Measurements from ENCODE around the gene DDR2.

Gene DDR2

GRCh38 chr1:162709132-162709860 lies 77.0 kb downstream of the DDR2 start:
- Mint-ChIP-seq H3K36me3 (ENCODE audit: low read depth) (no peaks in the 10 kb centered on the region), H3K27ac (no peak overlapping the region), H3K4me3 (no peak overlapping the region), H3K27me3 (no peaks in the 10 kb centered on the region), H3K9me3 (no peaks in the 10 kb centered on the region), H3K4me1 (no peaks in the 10 kb centered on the region)
- no peak for ATAC-seq
- DNase-seq: no peak

- H3K27me3 Mint-ChIP-seq: no peaks in the 10 kb centered on the region
- H3K36me3 Mint-ChIP-seq (ENCODE audit: low read depth): no peaks in the 10 kb centered on the region
- no peak for ATAC-seq
- H3K9me3 Mint-ChIP-seq: no peaks in the 10 kb centered on the region
- DNase-seq: no peak
- no peak overlapping the region for H3K27ac Mint-ChIP-seq
- H3K4me3 Mint-ChIP-seq: no peak overlapping the region
- no peaks in the 10 kb centered on the region for H3K4me1 Mint-ChIP-seq
Observed at GRCh38 chr1:162709870-162710269, 77.6 kb downstream of the DDR2 start.

- no peak for ATAC-seq
- no peak for DNase-seq
- no peak overlapping the region for H3K4me3 Mint-ChIP-seq
- no peaks in the 10 kb centered on the region for H3K36me3 Mint-ChIP-seq (ENCODE audit: low read depth)
- H3K4me1 Mint-ChIP-seq: no peaks in the 10 kb centered on the region
- no peaks in the 10 kb centered on the region for H3K9me3 Mint-ChIP-seq
- H3K27ac Mint-ChIP-seq: no peak overlapping the region
- peaks cover 2% of the 10 kb centered on the region for H3K27me3 Mint-ChIP-seq
Observed at GRCh38 chr1:162710345-162710744, 78.1 kb downstream of the DDR2 start.

GRCh38 chr1:162710780-162711465 lies 78.7 kb downstream of the DDR2 start:
- no peak for ATAC-seq
- peaks cover 3% of the 10 kb centered on the region for H3K27me3 Mint-ChIP-seq
- no peak overlapping the region for H3K27ac Mint-ChIP-seq
- DNase-seq: no peak
- no peaks in the 10 kb centered on the region for H3K9me3 Mint-ChIP-seq
- no peak overlapping the region for H3K4me3 Mint-ChIP-seq
- no peaks in the 10 kb centered on the region for H3K4me1 Mint-ChIP-seq
- H3K36me3 Mint-ChIP-seq (ENCODE audit: low read depth): no peaks in the 10 kb centered on the region

GRCh38 chr1:162712317-162713029 lies 80.2 kb downstream of the DDR2 start:
- DNase-seq (no peak), ATAC-seq (no peak)
- Mint-ChIP-seq H3K9me3 (no peaks in the 10 kb centered on the region), H3K36me3 (ENCODE audit: low read depth) (no peaks in the 10 kb centered on the region), H3K27me3 (peaks cover 6% of the 10 kb centered on the region), H3K27ac (no peak overlapping the region), H3K4me1 (no peaks in the 10 kb centered on the region), H3K4me3 (no peak overlapping the region)

- H3K36me3 Mint-ChIP-seq (ENCODE audit: low read depth): no peaks in the 10 kb centered on the region
- ATAC-seq: no peak
- no peak overlapping the region for H3K27ac Mint-ChIP-seq
- H3K27me3 Mint-ChIP-seq: peaks cover 6% of the 10 kb centered on the region
- H3K4me3 Mint-ChIP-seq: no peak overlapping the region
- no peaks in the 10 kb centered on the region for H3K9me3 Mint-ChIP-seq
- DNase-seq: no peak
- no peaks in the 10 kb centered on the region for H3K4me1 Mint-ChIP-seq
Observed at GRCh38 chr1:162716123-162716522, 83.9 kb downstream of the DDR2 start.

- no peak for DNase-seq
- H3K9me3 Mint-ChIP-seq: no peaks in the 10 kb centered on the region
- ATAC-seq: no peak
- no peak overlapping the region for H3K4me3 Mint-ChIP-seq
- peaks cover 6% of the 10 kb centered on the region for H3K27me3 Mint-ChIP-seq
- no peaks in the 10 kb centered on the region for H3K36me3 Mint-ChIP-seq (ENCODE audit: low read depth)
- no peaks in the 10 kb centered on the region for H3K4me1 Mint-ChIP-seq
- H3K27ac Mint-ChIP-seq: no peak overlapping the region
Observed at GRCh38 chr1:162716552-162716951, 84.3 kb downstream of the DDR2 start.

GRCh38 chr1:162717548-162718184 lies 85.4 kb downstream of the DDR2 start:
- no peak for ATAC-seq
- peaks cover 6% of the 10 kb centered on the region for H3K27me3 Mint-ChIP-seq
- H3K27ac Mint-ChIP-seq: no peak overlapping the region

GRCh38 chr1:162719678-162720077 lies 87.4 kb downstream of the DDR2 start:
- peaks cover 6% of the 10 kb centered on the region for H3K27me3 Mint-ChIP-seq
- H3K4me3 Mint-ChIP-seq: no peak overlapping the region
- no peaks in the 10 kb centered on the region for H3K9me3 Mint-ChIP-seq
- no peak overlapping the region for H3K27ac Mint-ChIP-seq
- ATAC-seq: no peak
- no peak for DNase-seq
- H3K36me3 Mint-ChIP-seq (ENCODE audit: low read depth): no peaks in the 10 kb centered on the region
- no peaks in the 10 kb centered on the region for H3K4me1 Mint-ChIP-seq

More at GRCh38 chr1:162717548-162718184, 85.4 kb downstream of the DDR2 start:
- Mint-ChIP-seq H3K36me3 (ENCODE audit: low read depth) (no peaks in the 10 kb centered on the region), H3K9me3 (no peaks in the 10 kb centered on the region), H3K4me3 (no peak overlapping the region), H3K4me1 (no peaks in the 10 kb centered on the region)
- no peak for DNase-seq

GRCh38 chr1:162720996-162721395 lies 88.7 kb downstream of the DDR2 start:
- Mint-ChIP-seq H3K27ac (no peak overlapping the region), H3K27me3 (peaks cover 3% of the 10 kb centered on the region), H3K4me1 (no peaks in the 10 kb centered on the region), H3K36me3 (ENCODE audit: low read depth) (no peaks in the 10 kb centered on the region), H3K4me3 (no peak overlapping the region), H3K9me3 (no peaks in the 10 kb centered on the region)
- DNase-seq (no peak), ATAC-seq (no peak)

- no peak for ATAC-seq
- Mint-ChIP-seq H3K36me3 (ENCODE audit: low read depth) (no peaks in the 10 kb centered on the region), H3K4me3 (no peak overlapping the region), H3K27ac (no peak overlapping the region), H3K27me3 (peaks cover 3% of the 10 kb centered on the region), H3K4me1 (no peaks in the 10 kb centered on the region), H3K9me3 (no peaks in the 10 kb centered on the region)
- DNase-seq: no peak
Observed at GRCh38 chr1:162721471-162721870, 89.2 kb downstream of the DDR2 start.

- H3K4me3 Mint-ChIP-seq: no peak overlapping the region
- H3K27ac Mint-ChIP-seq: no peak overlapping the region
- no peak for ATAC-seq
- no peaks in the 10 kb centered on the region for H3K36me3 Mint-ChIP-seq (ENCODE audit: low read depth)
- H3K4me1 Mint-ChIP-seq: no peaks in the 10 kb centered on the region
- no peak for DNase-seq
- H3K9me3 Mint-ChIP-seq: peaks cover 3% of the 10 kb centered on the region
- no peaks in the 10 kb centered on the region for H3K27me3 Mint-ChIP-seq
Observed at GRCh38 chr1:162722036-162722435, 89.8 kb downstream of the DDR2 start.

GRCh38 chr1:162724583-162725120 lies 92.4 kb downstream of the DDR2 start:
- ATAC-seq: no peak
- Mint-ChIP-seq H3K9me3 (peaks cover 3% of the 10 kb centered on the region), H3K36me3 (ENCODE audit: low read depth) (no peaks in the 10 kb centered on the region)

GRCh38 chr1:162725301-162725837 lies 93.1 kb downstream of the DDR2 start:
- DNase-seq (no peak), ATAC-seq (no peak)
- Mint-ChIP-seq H3K9me3 (peaks cover 3% of the 10 kb centered on the region), H3K27me3 (no peaks in the 10 kb centered on the region), H3K36me3 (ENCODE audit: low read depth) (no peaks in the 10 kb centered on the region), H3K27ac (no peak overlapping the region), H3K4me3 (no peak overlapping the region), H3K4me1 (no peaks in the 10 kb centered on the region)

More at GRCh38 chr1:162724583-162725120, 92.4 kb downstream of the DDR2 start:
- no peak overlapping the region for H3K27ac Mint-ChIP-seq
- H3K4me1 Mint-ChIP-seq: no peaks in the 10 kb centered on the region
- no peak overlapping the region for H3K4me3 Mint-ChIP-seq
- H3K27me3 Mint-ChIP-seq: no peaks in the 10 kb centered on the region
- DNase-seq: no peak

Data from activated naive CD8-positive, alpha-beta T cell treated with anti-CD3 and anti-CD28 coated beads, Interleukin-2, amount 50 U/mL, for 24 hours (primary cell).